ENCODE measurements around the gene GNPDA1.

Gene GNPDA1

DNA sequence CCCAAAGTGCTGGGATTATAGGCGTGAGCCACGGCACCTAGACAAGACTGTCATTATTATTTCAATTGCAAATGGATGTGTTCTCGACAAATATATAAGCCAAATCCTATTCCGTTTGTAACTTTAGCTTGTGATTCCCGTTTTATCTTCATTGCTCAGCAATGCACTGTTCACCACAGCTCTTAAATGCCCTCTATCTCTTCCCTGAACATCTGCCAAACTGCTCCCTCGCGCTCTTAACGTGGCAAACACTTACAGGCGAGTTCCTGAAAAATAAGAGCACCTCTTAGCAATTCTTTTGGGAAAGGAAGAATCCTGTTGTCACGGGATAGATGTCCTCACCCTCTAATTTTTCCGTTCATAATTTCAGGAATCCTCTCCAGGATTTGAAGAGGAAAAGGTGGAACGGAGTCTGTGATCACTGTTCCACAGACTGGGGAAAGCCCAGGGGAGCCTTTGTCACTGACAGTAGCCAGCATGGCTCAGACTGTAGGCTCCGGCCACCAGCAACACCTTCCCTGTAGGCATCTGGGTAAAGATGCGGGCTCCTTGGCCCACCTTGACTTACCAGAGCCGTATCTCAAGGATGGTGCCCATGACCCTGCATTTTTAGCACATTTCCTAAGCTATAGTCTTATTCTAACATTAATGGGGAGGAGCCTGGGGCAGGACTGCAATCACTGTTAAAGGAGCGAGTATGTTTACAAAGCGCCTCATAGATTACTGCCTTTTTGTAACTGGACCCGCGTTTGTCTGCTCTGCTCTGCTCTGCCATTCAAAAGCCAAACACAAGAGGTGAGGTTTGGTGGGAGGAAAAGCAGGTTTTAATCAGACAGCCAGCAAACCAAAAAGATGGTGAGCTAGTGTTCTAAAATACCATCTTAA, 20.2 kb upstream of the GNPDA1 start:
- H3K9me2 ChIP-seq (ENCODE audit: low read depth, low read length) = no peaks in the 10 kb centered on the region
- no peaks in the 10 kb centered on the region for H3K36me3 ChIP-seq (ENCODE audit: insufficient read depth, low read length)
- H3K27me3 ChIP-seq (ENCODE audit: insufficient read depth, low read length) = peaks cover 6% of the 10 kb centered on the region; the same call in 1 of the 2 replicates
- H3K27ac ChIP-seq (ENCODE audit: low read depth, low read length, poor library complexity, severe bottlenecking) = no peak overlapping the region
- H3K4me1 ChIP-seq (ENCODE audit: insufficient read depth, low read length, severe bottlenecking) = no peaks in the 10 kb centered on the region
- H3F3A ChIP-seq (ENCODE audit: insufficient read depth, low read length) = no peaks in the 10 kb centered on the region
- no peak overlapping the region for H2AFZ ChIP-seq (ENCODE audit: low read length)
- H3K9me3 ChIP-seq (ENCODE audit: low read length) = no peaks in the 10 kb centered on the region
- no peak overlapping the region for H3K4me3 ChIP-seq (ENCODE audit: low read depth, low read length, poor library complexity, severe bottlenecking)
- no peaks in the 10 kb centered on the region for H4K20me1 ChIP-seq (ENCODE audit: insufficient read depth, low read length)
- no peak overlapping the region for H3K4me2 ChIP-seq (ENCODE audit: low read length)
- TF ChIP-seq EZH2 (IDR thresholded peaks at IDR 0.05; ENCODE audit: borderline replicate concordance, low read length) = no peak
- TF ChIP-seq, protein P1, sequence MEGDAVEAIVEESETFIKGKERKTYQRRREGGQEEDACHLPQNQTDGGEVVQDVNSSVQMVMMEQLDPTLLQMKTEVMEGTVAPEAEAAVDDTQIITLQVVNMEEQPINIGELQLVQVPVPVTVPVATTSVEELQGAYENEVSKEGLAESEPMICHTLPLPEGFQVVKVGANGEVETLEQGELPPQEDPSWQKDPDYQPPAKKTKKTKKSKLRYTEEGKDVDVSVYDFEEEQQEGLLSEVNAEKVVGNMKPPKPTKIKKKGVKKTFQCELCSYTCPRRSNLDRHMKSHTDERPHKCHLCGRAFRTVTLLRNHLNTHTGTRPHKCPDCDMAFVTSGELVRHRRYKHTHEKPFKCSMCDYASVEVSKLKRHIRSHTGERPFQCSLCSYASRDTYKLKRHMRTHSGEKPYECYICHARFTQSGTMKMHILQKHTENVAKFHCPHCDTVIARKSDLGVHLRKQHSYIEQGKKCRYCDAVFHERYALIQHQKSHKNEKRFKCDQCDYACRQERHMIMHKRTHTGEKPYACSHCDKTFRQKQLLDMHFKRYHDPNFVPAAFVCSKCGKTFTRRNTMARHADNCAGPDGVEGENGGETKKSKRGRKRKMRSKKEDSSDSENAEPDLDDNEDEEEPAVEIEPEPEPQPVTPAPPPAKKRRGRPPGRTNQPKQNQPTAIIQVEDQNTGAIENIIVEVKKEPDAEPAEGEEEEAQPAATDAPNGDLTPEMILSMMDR (IDR thresholded peaks at IDR 0.05; ENCODE audit: low read length) = no peak
- no peak overlapping the region for H3K9ac ChIP-seq (ENCODE audit: low read length)
- H3K79me2 ChIP-seq (ENCODE audit: insufficient read depth, low read length) = no peaks in the 10 kb centered on the region

DNA sequence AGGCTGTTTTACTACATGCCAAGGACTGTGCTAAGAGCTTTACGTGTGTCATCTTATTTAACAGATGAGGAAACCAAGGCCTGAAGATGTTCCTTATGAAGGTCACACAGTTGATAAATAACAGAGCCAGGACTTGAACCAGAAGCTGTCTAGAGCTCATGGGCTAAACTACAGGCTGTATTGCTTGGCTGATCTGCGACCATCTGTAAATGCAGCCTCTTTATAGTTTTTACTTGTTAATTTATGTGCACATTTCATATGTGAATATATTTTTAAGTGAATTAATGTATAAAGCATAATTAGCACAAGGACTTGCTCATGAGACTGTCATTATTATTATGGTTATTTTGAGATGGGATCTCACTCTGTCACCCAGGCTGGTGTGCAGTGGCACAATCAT, 19.3 kb upstream of the GNPDA1 start:
- H3K4me2 ChIP-seq (ENCODE audit: low read length) = no peak overlapping the region

DNA sequence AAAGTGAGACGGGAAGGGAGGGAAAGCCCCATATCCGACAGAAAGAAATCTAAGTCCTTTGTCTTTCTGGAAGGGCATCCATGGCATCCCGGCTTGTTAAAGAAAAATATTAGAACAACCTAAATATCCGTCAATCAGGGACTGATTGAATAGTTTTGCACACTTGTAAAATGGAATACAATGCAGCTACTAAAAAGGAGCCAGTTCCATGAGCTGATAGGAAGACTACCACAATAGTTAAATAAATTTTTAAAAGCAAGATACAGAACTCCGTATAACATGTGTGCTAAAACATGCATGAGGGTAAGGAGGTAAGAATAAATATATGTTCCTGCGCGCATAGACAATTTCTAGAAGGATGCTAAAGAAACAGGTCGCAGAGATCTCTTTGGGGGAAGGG, 12.8 kb upstream of the GNPDA1 start:
- Histone ChIP-seq H2AFZ (ENCODE audit: low read length) (no peak overlapping the region), H3K9ac (ENCODE audit: low read length) (no peak overlapping the region)

More for the DNA sequence above, 19.3 kb upstream of the GNPDA1 start:
- H3K27me3 ChIP-seq (ENCODE audit: insufficient read depth, low read length) = peaks cover 6% of the 10 kb centered on the region; the same call in 1 of the 2 replicates
- H3K4me3 ChIP-seq (ENCODE audit: low read depth, low read length, poor library complexity, severe bottlenecking) = no peak overlapping the region
- no peaks in the 10 kb centered on the region for H4K20me1 ChIP-seq (ENCODE audit: insufficient read depth, low read length)
- no peak overlapping the region for H2AFZ ChIP-seq (ENCODE audit: low read length)
- H3F3A ChIP-seq (ENCODE audit: insufficient read depth, low read length) = no peaks in the 10 kb centered on the region
- no peaks in the 10 kb centered on the region for H3K36me3 ChIP-seq (ENCODE audit: insufficient read depth, low read length)
- H3K9ac ChIP-seq (ENCODE audit: low read length) = no peak overlapping the region
- H3K27ac ChIP-seq (ENCODE audit: low read depth, low read length, poor library complexity, severe bottlenecking) = no peak overlapping the region
- no peaks in the 10 kb centered on the region for H3K9me3 ChIP-seq (ENCODE audit: low read length)
- H3K9me2 ChIP-seq (ENCODE audit: low read depth, low read length) = no peaks in the 10 kb centered on the region
- TF ChIP-seq, protein P1 (IDR thresholded peaks at IDR 0.05; ENCODE audit: low read length) = no peak
- TF ChIP-seq EZH2 (IDR thresholded peaks at IDR 0.05; ENCODE audit: borderline replicate concordance, low read length) = no peak
- H3K79me2 ChIP-seq (ENCODE audit: insufficient read depth, low read length) = no peaks in the 10 kb centered on the region
- H3K4me1 ChIP-seq (ENCODE audit: insufficient read depth, low read length, severe bottlenecking) = no peaks in the 10 kb centered on the region

More for the DNA sequence above, 12.8 kb upstream of the GNPDA1 start:
- Histone ChIP-seq H4K20me1 (ENCODE audit: insufficient read depth, low read length) (no peaks in the 10 kb centered on the region), H3K9me2 (ENCODE audit: low read depth, low read length) (no peaks in the 10 kb centered on the region), H3K79me2 (ENCODE audit: insufficient read depth, low read length) (no peaks in the 10 kb centered on the region), H3K27ac (ENCODE audit: low read depth, low read length, poor library complexity, severe bottlenecking) (no peak overlapping the region), H3K9me3 (ENCODE audit: low read length) (0 out of 2 replicates have a peak, but pooled peaks cover 2% of the 10 kb centered on the region), H3F3A (ENCODE audit: insufficient read depth, low read length) (no peaks in the 10 kb centered on the region), H3K27me3 (ENCODE audit: insufficient read depth, low read length) (no peaks in the 10 kb centered on the region; the same call in 1 of the 2 replicates), H3K4me1 (ENCODE audit: insufficient read depth, low read length, severe bottlenecking) (peaks cover 14% of the 10 kb centered on the region), H3K4me2 (ENCODE audit: low read length) (no peak overlapping the region; the same call in 1 of the 2 replicates), H3K4me3 (ENCODE audit: low read depth, low read length, poor library complexity, severe bottlenecking) (peak overlapping the region; percentile 59), H3K36me3 (ENCODE audit: insufficient read depth, low read length) (no peaks in the 10 kb centered on the region)
- TF ChIP-seq EZH2 (IDR thresholded peaks at IDR 0.05; ENCODE audit: borderline replicate concordance, low read length) = no peak
- TF ChIP-seq, protein P1 (IDR thresholded peaks at IDR 0.05; ENCODE audit: low read length) = no peak

Data from OCI-LY1 (cell line).